Measurements from ENCODE around the gene ERBB3.

- no peak for TF ChIP-seq ZNF384 (IDR thresholded peaks at IDR 0.05)
- TF ChIP-seq BHLHE40 (IDR thresholded peaks at IDR 0.05; ENCODE audit: borderline replicate concordance) = no peak
- TF ChIP-seq FOXA1 (IDR thresholded peaks at IDR 0.05) = no peak
- TF ChIP-seq ARNT (IDR thresholded peaks at IDR 0.05) = no peak
- no peak for TF ChIP-seq FOXK2 (IDR thresholded peaks at IDR 0.05)
- TF ChIP-seq L3MBTL2 (conservative IDR thresholded peaks at IDR 0.05) = no peak
These were observed 30.6 kb downstream of the ERBB3 start for GRCh38 chr12:56110571-56110970.

Data from HEK293T (cell line).